ENCODE results near the gene TTLL10.

- TF ChIP-seq POLR2A (IDR thresholded peaks at IDR 0.05) (no peak), POLR2AphosphoS5 (IDR thresholded peaks at IDR 0.05) (no peak)
Measured at GRCh38 chr1:1150100-1150499, 23.6 kb upstream of the TTLL10 start.

Data from spleen (tissue), 3 donors.